H1 (cell line): ENCODE results near the gene CMSS1. TPM values are rescaled to one million over a fixed set of nuclear protein-coding genes. Genes with fewer than 3 reads are reported as not detected.

ENCODE experiments used
- CTCF ChIA-PET: fragments of 300-600 bp; sonication (Branson Sonifier 250); formaldehyde crosslinking; loops from one replicate; lab custom pipeline; 2021; ENCODE audit not compliant: partially characterized antibody; lab: Charles Lee
- POLR2A ChIA-PET: fragments of 300-600 bp; sonication (Branson Sonifier 250); formaldehyde crosslinking; loops from one replicate; lab custom pipeline; 2021; ENCODE audit warnings: inconsistent platforms; ENCODE audit not compliant: partially characterized antibody; lab: Charles Lee
- DNase-seq, 2 experiments: peaks; one replicate each; pipeline versions ENCODE4 v3.0.0 to v3.0.0-alpha.2; 2010 to 2022; ENCODE audit warnings: low spot score in 2 of 2, low read depth in 1 of 2, mixed read lengths in 1 of 2
- FAIRE-seq: peaks from 2 replicates; lab custom pipeline; 2011; peaks lifted over from hg19 to GRCh38; lab: Jason Lieb, UNC
- H2AFZ ChIP-seq: 2 replicates; pipeline ENCODE4 v1.8.1; 2012; ENCODE audit warnings: low read length, inconsistent platforms
- H2AK5ac ChIP-seq: 2 replicates; pipeline ENCODE4 v1.6.1; 2013; ENCODE audit warnings: low read depth, low read length
- H2BK120ac ChIP-seq: replicated peaks from 2 replicates; pipeline ENCODE3; 2013; ENCODE audit warnings: low read depth, low read length, inconsistent platforms
- H2BK12ac ChIP-seq: 2 replicates; pipeline ENCODE4 v1.6.1; 2013; ENCODE audit warnings: low read depth, low read length
- H2BK15ac ChIP-seq: 2 replicates; pipeline ENCODE4 v1.6.1; 2013; ENCODE audit warnings: low read length
- H2BK20ac ChIP-seq: 2 replicates; pipeline ENCODE4 v1.6.1; 2013; ENCODE audit warnings: low read length
- H2BK5ac ChIP-seq: 2 replicates; pipeline ENCODE4 v1.6.1; 2013; ENCODE audit warnings: low read depth, low read length
- H3K14ac ChIP-seq: 2 replicates; pipeline ENCODE4 v1.6.1; 2013; ENCODE audit warnings: inconsistent platforms; ENCODE audit not compliant: insufficient read length
- H3K18ac ChIP-seq: 2 replicates; pipeline ENCODE4 v1.6.1; 2013; ENCODE audit warnings: low read length; ENCODE audit errors: extremely low read depth
- H3K23ac ChIP-seq: 2 replicates; pipeline ENCODE4 v1.6.1; 2013; ENCODE audit warnings: inconsistent platforms; ENCODE audit not compliant: insufficient read length
- H3K23me2 ChIP-seq: 2 replicates; pipeline ENCODE4 v1.6.1; 2013; ENCODE audit warnings: low read depth, low read length
- H3K27ac ChIP-seq: 2 replicates; pipeline ENCODE4 v1.6.1; 2011; ENCODE audit warnings: low read depth, low read length, inconsistent platforms
- H3K27me3 ChIP-seq, 4 experiments: replicated peaks in 1 of 4; 1 replicate in 1 of 4; 2 replicates in 3 of 4; pipeline versions ENCODE4 v1.6.1 to v1.8.1; 2011 to 2013; ENCODE audit warnings: low read length in 3 of 4, mild to moderate bottlenecking in 3 of 4, inconsistent platforms in 2 of 4, mixed read lengths in 2 of 4, moderate library complexity in 1 of 4; ENCODE audit not compliant: control insufficient read depth in 3 of 4, insufficient read depth in 3 of 4; ENCODE audit errors: extremely low read depth in 1 of 4
- H3K36me3 ChIP-seq, 4 experiments: 2 replicates each; pipeline versions ENCODE4 v1.6.1 to v1.8.1; 2011 to 2013; ENCODE audit warnings: mild to moderate bottlenecking in 4 of 4, low read length in 3 of 4, moderate library complexity in 2 of 4, control low read depth in 1 of 4, inconsistent platforms in 1 of 4; ENCODE audit not compliant: insufficient read depth in 4 of 4, control insufficient read depth in 2 of 4
- H3K4ac ChIP-seq: replicated peaks from 2 replicates; pipeline ENCODE3; 2013; ENCODE audit warnings: low read length, low read depth, mixed read lengths, inconsistent platforms; ENCODE audit not compliant: insufficient read length
- H3K4me1 ChIP-seq, 4 experiments: replicated peaks in 1 of 4; 1 replicate in 1 of 4; 2 replicates in 3 of 4; pipeline versions ENCODE4 v1.6.1 to v1.8.1; 2011 to 2013; ENCODE audit warnings: low read length in 3 of 4, inconsistent platforms in 2 of 4, mixed read lengths in 1 of 4; ENCODE audit not compliant: insufficient read depth in 4 of 4, control insufficient read depth in 3 of 4
- H3K4me2 ChIP-seq, 2 experiments: 2 replicates each; pipeline versions ENCODE4 v1.6.1 to v1.8.1; 2011 to 2013; ENCODE audit warnings: low read depth in 2 of 2, low read length in 2 of 2, control low read depth in 1 of 2, inconsistent platforms in 1 of 2, mild to moderate bottlenecking in 1 of 2; ENCODE audit not compliant: insufficient read depth in 1 of 2
- H3K4me3 ChIP-seq, 4 experiments: fragments of 200-600, 300-600 bp in 1 of 4; sonication (generic), shearing (Covaris generic), sonication (Bioruptor Twin) in 1 of 4; 2 replicates each; pipeline versions ENCODE4 v1.5.1 to v1.8.1; 2011 to 2016; ENCODE audit warnings: low read length in 4 of 4, low read depth in 3 of 4, control low read depth in 2 of 4, inconsistent platforms in 2 of 4, mild to moderate bottlenecking in 2 of 4, mixed read lengths in 1 of 4, moderate library complexity in 1 of 4; ENCODE audit not compliant: insufficient read depth in 2 of 4; ENCODE audit errors: extremely low read depth in 1 of 4
- H3K56ac ChIP-seq: replicated peaks from 2 replicates; pipeline ENCODE3; 2013; ENCODE audit warnings: low read depth, mild to moderate bottlenecking, mixed read lengths, low read length, inconsistent platforms; ENCODE audit not compliant: insufficient read length
- H3K79me1 ChIP-seq: 2 replicates; pipeline ENCODE4 v1.6.1; 2013; ENCODE audit warnings: low read depth, low read length, control low read depth
- H3K79me2 ChIP-seq, 2 experiments: 2 replicates each; pipeline versions ENCODE4 v1.6.1 to v1.8.1; 2012 to 2013; ENCODE audit warnings: low read length in 2 of 2, mild to moderate bottlenecking in 2 of 2, inconsistent platforms in 1 of 2; ENCODE audit not compliant: insufficient read depth in 2 of 2, control insufficient read depth in 1 of 2
- H3K9ac ChIP-seq, 4 experiments: replicated peaks in 1 of 4; 1 replicate in 1 of 4; 2 replicates in 3 of 4; pipeline versions ENCODE4 v1.6.1 to v1.8.1; 2011 to 2013; ENCODE audit warnings: low read depth in 3 of 4, low read length in 3 of 4, control low read depth in 2 of 4, mild to moderate bottlenecking in 2 of 4, moderate library complexity in 2 of 4, inconsistent platforms in 1 of 4; ENCODE audit errors: extremely low read depth in 1 of 4
- H3K9me3 ChIP-seq, 2 experiments: 2 replicates each; pipeline versions ENCODE4 v1.6.1 to v1.8.1; 2012 to 2013; ENCODE audit warnings: mild to moderate bottlenecking in 2 of 2, moderate library complexity in 2 of 2, control low read depth in 1 of 2, inconsistent platforms in 1 of 2, low read depth in 1 of 2, low read length in 1 of 2, mixed read lengths in 1 of 2; ENCODE audit not compliant: insufficient read depth in 2 of 2
- H4K20me1 ChIP-seq, 2 experiments: replicated peaks in 1 of 2; 2 replicates each; pipeline versions ENCODE3 to v1.8.1; 2011 to 2013; ENCODE audit warnings: inconsistent platforms in 2 of 2, low read length in 2 of 2, mild to moderate bottlenecking in 1 of 2; ENCODE audit not compliant: insufficient read depth in 2 of 2, control insufficient read depth in 1 of 2
- H4K5ac ChIP-seq: 2 replicates; pipeline ENCODE4 v1.6.1; 2013; ENCODE audit warnings: low read length, low read depth, mixed read lengths, inconsistent platforms; ENCODE audit not compliant: insufficient read length
- H4K8ac ChIP-seq: 2 replicates; pipeline ENCODE4 v1.8.0; 2013; ENCODE audit warnings: mild to moderate bottlenecking, moderate library complexity, low read length, inconsistent platforms; ENCODE audit not compliant: insufficient read depth; ENCODE audit errors: extremely low read depth
- H4K91ac ChIP-seq: replicated peaks from 2 replicates; pipeline ENCODE3; 2013; ENCODE audit warnings: low read length, mixed read lengths, inconsistent platforms; ENCODE audit not compliant: insufficient read length
- ASH2L ChIP-seq: fragments of 200-600, 300-600 bp; sonication (generic); IDR thresholded peaks from one replicate; pipeline ENCODE4 v1.7.1; 2017; ENCODE audit warnings: low read length
- CBX5 ChIP-seq: fragments of 300-800, 300-1000 bp; sonication (generic); IDR thresholded peaks from 2 replicates; pipeline ENCODE4 v1.7.1; 2016; ENCODE audit warnings: antibody characterized with exemption, low read length, low read depth
- CBX8 ChIP-seq: fragments of 300-800, 300-1000 bp; sonication (generic); IDR thresholded peaks from 2 replicates; pipeline ENCODE4 v1.7.1; 2016; ENCODE audit warnings: low read depth, low read length, borderline replicate concordance
- CHD2 ChIP-seq: IDR thresholded peaks from 2 replicates; pipeline ENCODE4 v1.6.1; 2012; ENCODE audit warnings: low read length, improper control_type of control experiment
- CTBP2 ChIP-seq: IDR thresholded peaks from 2 replicates; pipeline ENCODE4 v1.7.0; 2011; ENCODE audit warnings: borderline replicate concordance, mild to moderate bottlenecking, moderate library complexity, mixed read lengths, low read length; ENCODE audit not compliant: insufficient read depth, insufficient read length
- EP300 ChIP-seq, 2 experiments: IDR thresholded peaks; 1 replicate in 1 of 2; 2 replicates in 1 of 2; pipeline ENCODE4 v1.6.1; 2011 to 2012; ENCODE audit warnings: low read depth in 2 of 2, low read length in 2 of 2, mild to moderate bottlenecking in 2 of 2, borderline replicate concordance in 1 of 2, inconsistent platforms in 1 of 2, moderate library complexity in 1 of 2
- HDAC6 ChIP-seq: IDR thresholded peaks from one replicate; pipeline ENCODE4 v1.7.1; 2012; ENCODE audit warnings: low read depth, mild to moderate bottlenecking, inconsistent platforms, low read length, moderate library complexity
- NRF1 ChIP-seq: IDR thresholded peaks from 2 replicates; pipeline ENCODE4 v1.6.1; 2011; ENCODE audit warnings: mild to moderate bottlenecking, low read depth, low read length, improper control_type of control experiment
- PHF8 ChIP-seq: fragments of 200-600 bp; sonication (generic); conservative IDR thresholded peaks from 2 replicates; pipeline ENCODE4 v1.7.1; 2012; ENCODE audit warnings: low read depth, mild to moderate bottlenecking, inconsistent platforms, low read length, moderate library complexity
- POU5F1 ChIP-seq: IDR thresholded peaks from 2 replicates; pipeline ENCODE4 v1.6.1; 2011; ENCODE audit warnings: low read depth, mild to moderate bottlenecking, low read length, moderate library complexity
- SP2 ChIP-seq: IDR thresholded peaks from 2 replicates; pipeline ENCODE4 v1.6.1; 2012; ENCODE audit warnings: mild to moderate bottlenecking, low read length, inconsistent platforms
- SUZ12 ChIP-seq: fragments of 200-600 bp; sonication (generic); IDR thresholded peaks from 2 replicates; pipeline ENCODE4 v1.6.1; 2012; ENCODE audit warnings: mild to moderate bottlenecking, inconsistent platforms, low read length, moderate library complexity, mixed read lengths
- TAF1 ChIP-seq: IDR thresholded peaks from 2 replicates; pipeline ENCODE4 v1.6.1; 2011; ENCODE audit warnings: mild to moderate bottlenecking, low read depth, low read length
- TBP ChIP-seq: IDR thresholded peaks from 2 replicates; pipeline ENCODE4 v1.6.1; 2011; ENCODE audit warnings: low read depth, low read length, improper control_type of control experiment
- WGBS, 2 experiments: shearing (Covaris generic) in 1 of 2; methylation state at CpG; one replicate each; pipeline versions ENCODE4 v1.1.6 to v1.1.7; 2013 to 2015; ENCODE audit warnings: low lambda C conversion rate in 2 of 2, mixed read lengths in 2 of 2, inconsistent platforms in 1 of 2, low coverage in 1 of 2, missing lambda C conversion rate in 1 of 2; ENCODE audit not compliant: insufficient replicate concordance in 2 of 2, insufficient coverage in 1 of 2, insufficient read length in 1 of 2; ENCODE audit errors: extremely low coverage in 1 of 2, missing lambda C conversion rate in 1 of 2; 5-methylcytosine and 5-hydroxymethylcytosine counted together
- polyA plus RNA-seq, 7 experiments: library from polyadenylated mRNA; depleted of rRNA in 3 of 7; stranded (reverse) in 5 of 7; unstranded in 2 of 7; fragments of >200 nt in 5 of 7; fragments of 200-250 nt in 2 of 7; gene quantifications; 1 replicate in 5 of 7; 2 replicates in 1 of 7; 4 replicates in 1 of 7; pipeline versions ENCODE4 v1.2.1 to v1.2.3, GENCODE V29; 2011 to 2013; ENCODE audit warnings: missing spikeins in 2 of 7, mixed read lengths in 2 of 7
- total RNA-seq: library from RNA; stranded (reverse); fragmentation: NEBNext Ultra II Directional; extraction: Animal tissue kit (Norgen Biotek cat#: 25700); gene quantifications from 2 replicates; pipeline ENCODE4 v1.2.1, GENCODE V29; 2021
- TF ChIP-seq, protein P1 (sequence below): IDR thresholded peaks from 2 replicates; pipeline ENCODE4 v1.6.1; 2012; ENCODE audit warnings: inconsistent platforms

CMSS1 gene
- total and polyA plus RNA-seq, 2 of the 8 experiments (the other 6 are each of a cell fraction or from before 2014, with no cell fraction given) = 15.2 to 75.1 TPM

DNA sequence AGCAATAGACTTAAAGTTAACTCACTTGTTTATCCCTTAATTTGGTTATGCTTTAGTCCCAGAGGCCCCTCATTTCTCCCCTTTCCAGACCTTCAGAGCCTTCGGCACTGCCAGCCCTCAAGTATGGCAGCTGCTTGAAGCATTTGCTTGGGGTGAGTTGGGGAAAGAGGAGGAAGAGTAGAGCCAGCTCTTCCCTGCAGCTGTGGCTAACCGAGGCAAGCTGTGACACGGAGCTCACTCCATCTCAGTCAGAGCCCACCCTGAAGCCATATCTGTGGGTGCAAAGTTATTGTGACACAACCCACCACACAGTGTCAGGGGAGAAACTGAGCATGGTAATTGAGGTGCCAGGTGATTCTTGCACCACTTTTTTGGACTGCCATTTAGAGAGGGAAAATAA is 230.6 kb downstream of the CMSS1 start:
- H3K9ac ChIP-seq = no peak overlapping the region
- no peak overlapping the region for H3K23ac ChIP-seq
- no peak overlapping the region for H4K91ac ChIP-seq
- H2AFZ ChIP-seq = no peak overlapping the region
- H3K36me3 ChIP-seq = no peaks in the 10 kb centered on the region
- H3K27me3 ChIP-seq = no peaks in the 10 kb centered on the region
- H4K8ac ChIP-seq = no peak overlapping the region
- CTCF ChIA-PET = interaction anchor here (1.1 kb wide), 1 partner anchor 206 kb away, joined by 4 read pairs; no protein-coding TSS in a partner anchor
- no peak overlapping the region for H3K14ac ChIP-seq
- no peaks in the 10 kb centered on the region for H3K79me1 ChIP-seq
- H2AK5ac ChIP-seq = no peak overlapping the region
- no peak overlapping the region for H2BK15ac ChIP-seq
- WGBS, 2 experiments = 92% methylated on average over 3 of the region's 3 CpGs; no CpG with 5 or more reads in 1 of the 2 experiments
- no peak for FAIRE-seq
- no peak overlapping the region for H2BK5ac ChIP-seq
- no peak for DNase-seq
- POLR2A ChIA-PET = no interaction called here
- no peak overlapping the region for H3K18ac ChIP-seq
- H3K4ac ChIP-seq = no peak overlapping the region
- H3K4me1 ChIP-seq = peaks cover 0 to 8% (median 0%) of the 10 kb centered on the region in 4 experiments; a peak in 4 of 7 replicates
- no peaks in the 10 kb centered on the region for H3K79me2 ChIP-seq
- H2BK20ac ChIP-seq = no peak overlapping the region
- no peak overlapping the region for H2BK120ac ChIP-seq
- H3K4me2 ChIP-seq = no peak overlapping the region
- no peaks in the 10 kb centered on the region for H3K9me3 ChIP-seq
- H4K20me1 ChIP-seq = no peaks in the 10 kb centered on the region
- peak overlapping the region; percentile 31; the same call in 1 of the 2 replicates for H2BK12ac ChIP-seq
- H3K56ac ChIP-seq = no peak overlapping the region
- H4K5ac ChIP-seq = no peak overlapping the region
- H3K27ac ChIP-seq = no peak overlapping the region; the same call in 1 of the 2 replicates
- H3K4me3 ChIP-seq = no peak overlapping the region
- H3K23me2 ChIP-seq = no peaks in the 10 kb centered on the region
- TF ChIP-seq PHF8 = no peak
- TF ChIP-seq CBX5 = no peak
- TF ChIP-seq EP300 (IDR thresholded peaks at IDR 0.05; ENCODE audit: borderline replicate concordance in 1 of 2, low read depth in 2 of 2, low read length in 2 of 2) = no peak
- no peak for TF ChIP-seq SUZ12
- no peak for TF ChIP-seq CHD2
- no peak for TF ChIP-seq CBX8
- TF ChIP-seq TBP = no peak
- no peak for TF ChIP-seq POU5F1
- TF ChIP-seq HDAC6 = no peak
- TF ChIP-seq NRF1 = no peak
- TF ChIP-seq SP2 = no peak
- TF ChIP-seq ASH2L = no peak
- TF ChIP-seq, protein P1, sequence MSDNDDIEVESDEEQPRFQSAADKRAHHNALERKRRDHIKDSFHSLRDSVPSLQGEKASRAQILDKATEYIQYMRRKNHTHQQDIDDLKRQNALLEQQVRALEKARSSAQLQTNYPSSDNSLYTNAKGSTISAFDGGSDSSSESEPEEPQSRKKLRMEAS = no peak
- no peak for TF ChIP-seq TAF1
- no peak for TF ChIP-seq CTBP2
